NCI-H2227 treated with DMSO at 0.1 percent for 48 hours (cell line): ENCODE data around the gene NGEF.
A peak's percentile ranks its signal among the peaks of the same experiment; 100 is the strongest.

Experiments used
- DNase-seq: peaks from one replicate; lab custom pipeline; 2025; lab: John Stamatoyannopoulos, UW

Gene NGEF

GRCh38 chr2:232967474-232967873 is 45.6 kb downstream of the NGEF start:
- DNase-seq, result no peak

GRCh38 chr2:232966122-232966521 is 46.9 kb downstream of the NGEF start:
- no peak for DNase-seq

- no peak for DNase-seq
Observed at GRCh38 chr2:232963913-232964312, 49.1 kb downstream of the NGEF start.

- no peak for DNase-seq
Observed at GRCh38 chr2:232960862-232961261, 52.2 kb downstream of the NGEF start.

- no peak for DNase-seq
Observed at GRCh38 chr2:232959139-232959538, 53.9 kb downstream of the NGEF start.

GRCh38 chr2:232957657-232958090 is 55.4 kb downstream of the NGEF start:
- no peak for DNase-seq

- DNase-seq, result no peak
Observed at GRCh38 chr2:232955856-232956255, 57.2 kb downstream of the NGEF start.

GRCh38 chr2:232954691-232955090 is 58.4 kb downstream of the NGEF start:
- DNase-seq, result no peak

- peak; percentile 34 for DNase-seq
Observed at GRCh38 chr2:232951891-232952290, 61.2 kb downstream of the NGEF start.

GRCh38 chr2:232951181-232951580 is 61.9 kb downstream of the NGEF start:
- DNase-seq, result no peak

- DNase-seq, result no peak
Observed at GRCh38 chr2:232950751-232951150, 62.3 kb downstream of the NGEF start.

- DNase-seq, result no peak
Observed at GRCh38 chr2:232949016-232949415, 64.0 kb downstream of the NGEF start.

GRCh38 chr2:232942831-232943230 is 70.2 kb downstream of the NGEF start:
- DNase-seq, result no peak

- no peak for DNase-seq
Observed at GRCh38 chr2:232941912-232942594, 71.0 kb downstream of the NGEF start.

GRCh38 chr2:232941400-232941799 is 71.7 kb downstream of the NGEF start:
- DNase-seq, result no peak

GRCh38 chr2:232940724-232941123 is 72.3 kb downstream of the NGEF start:
- DNase-seq, result no peak

- no peak for DNase-seq
Observed at GRCh38 chr2:232937278-232937906, 75.7 kb downstream of the NGEF start.

- DNase-seq, result no peak
Observed at GRCh38 chr2:232931636-232932035, 81.4 kb downstream of the NGEF start.

GRCh38 chr2:232930059-232930400 is 83.0 kb downstream of the NGEF start:
- no peak for DNase-seq

- no peak for DNase-seq
Observed at GRCh38 chr2:232929303-232930058, 83.6 kb downstream of the NGEF start.

GRCh38 chr2:232928551-232929302 is 84.3 kb downstream of the NGEF start:
- no peak for DNase-seq

GRCh38 chr2:232927793-232928550 is 85.1 kb downstream of the NGEF start:
- DNase-seq, result no peak
